ENCODE data around the gene BCL11B. TPM values are rescaled to one million over a fixed set of nuclear protein-coding genes. Genes with fewer than 3 reads are reported as not detected.

Gene BCL11B
- total RNA-seq, 1 donor from 2014 or later: 0.16 TPM

- H3K27me3 Mint-ChIP-seq (ENCODE audit: unreplicated experiment): peaks cover 64% of the 10 kb centered on the region
- no peak overlapping the region for H3K27ac Mint-ChIP-seq (ENCODE audit: unreplicated experiment)
- no peak for TF ChIP-seq CTCF (IDR thresholded peaks at IDR 0.05)
- peak; percentile 77 for DNase-seq (ENCODE audit: extremely low spot score, unreplicated experiment)
- peaks cover 15% of the 10 kb centered on the region for H3K4me1 Mint-ChIP-seq (ENCODE audit: unreplicated experiment)
- H3K9me3 Mint-ChIP-seq (ENCODE audit: unreplicated experiment): no peaks in the 10 kb centered on the region
- H3K4me3 Mint-ChIP-seq (ENCODE audit: unreplicated experiment): no peak overlapping the region
- no peaks in the 10 kb centered on the region for H3K36me3 Mint-ChIP-seq (ENCODE audit: unreplicated experiment)
These were observed 26.2 kb downstream of the BCL11B start for GRCh38 chr14:99245564-99246511.

GRCh38 chr14:99244941-99245563 lies 26.9 kb downstream of the BCL11B start:
- no peak overlapping the region for H3K4me3 Mint-ChIP-seq (ENCODE audit: unreplicated experiment)
- TF ChIP-seq CTCF (IDR thresholded peaks at IDR 0.05): no peak
- no peak for DNase-seq (ENCODE audit: extremely low spot score, unreplicated experiment)
- no peaks in the 10 kb centered on the region for H3K36me3 Mint-ChIP-seq (ENCODE audit: unreplicated experiment)
- H3K9me3 Mint-ChIP-seq (ENCODE audit: unreplicated experiment): no peaks in the 10 kb centered on the region
- peaks cover 68% of the 10 kb centered on the region for H3K27me3 Mint-ChIP-seq (ENCODE audit: unreplicated experiment)
- peaks cover 15% of the 10 kb centered on the region for H3K4me1 Mint-ChIP-seq (ENCODE audit: unreplicated experiment)
- no peak overlapping the region for H3K27ac Mint-ChIP-seq (ENCODE audit: unreplicated experiment)

GRCh38 chr14:99244367-99244901 lies 27.6 kb downstream of the BCL11B start:
- H3K4me3 Mint-ChIP-seq (ENCODE audit: unreplicated experiment): no peak overlapping the region
- peaks cover 15% of the 10 kb centered on the region for H3K4me1 Mint-ChIP-seq (ENCODE audit: unreplicated experiment)
- no peaks in the 10 kb centered on the region for H3K9me3 Mint-ChIP-seq (ENCODE audit: unreplicated experiment)
- no peak overlapping the region for H3K27ac Mint-ChIP-seq (ENCODE audit: unreplicated experiment)
- no peaks in the 10 kb centered on the region for H3K36me3 Mint-ChIP-seq (ENCODE audit: unreplicated experiment)
- peaks cover 74% of the 10 kb centered on the region for H3K27me3 Mint-ChIP-seq (ENCODE audit: unreplicated experiment)
- DNase-seq (ENCODE audit: extremely low spot score, unreplicated experiment): no peak
- TF ChIP-seq CTCF (IDR thresholded peaks at IDR 0.05): no peak

GRCh38 chr14:99242816-99243721 lies 28.9 kb downstream of the BCL11B start:
- peaks cover 5% of the 10 kb centered on the region for H3K4me1 Mint-ChIP-seq (ENCODE audit: unreplicated experiment)
- no peak for DNase-seq (ENCODE audit: extremely low spot score, unreplicated experiment)
- no peaks in the 10 kb centered on the region for H3K9me3 Mint-ChIP-seq (ENCODE audit: unreplicated experiment)
- H3K27ac Mint-ChIP-seq (ENCODE audit: unreplicated experiment): no peak overlapping the region
- H3K36me3 Mint-ChIP-seq (ENCODE audit: unreplicated experiment): no peaks in the 10 kb centered on the region
- TF ChIP-seq CTCF (IDR thresholded peaks at IDR 0.05): no peak
- H3K27me3 Mint-ChIP-seq (ENCODE audit: unreplicated experiment): peaks cover 69% of the 10 kb centered on the region
- H3K4me3 Mint-ChIP-seq (ENCODE audit: unreplicated experiment): no peak overlapping the region
